K562 (cell line): ENCODE data around the gene OVOL1. TPM values are rescaled to one million over a fixed set of nuclear protein-coding genes. Genes with fewer than 3 reads are reported as not detected.
A peak's percentile ranks its signal among the peaks of the same experiment; 100 is the strongest.

Source experiments
- ARHGAP35 ChIP-seq: fragments of 450-650 bp; IDR thresholded peaks from 2 replicates; pipeline ENCODE4 v1.6.1; 2018; ENCODE audit not compliant: partially characterized antibody
- CBFA2T2 ChIP-seq: fragments of 450-650 bp; conservative IDR thresholded peaks from 2 replicates; pipeline ENCODE4 v1.6.1; 2017; ENCODE audit warnings: mild to moderate bottlenecking
- CBFA2T3 ChIP-seq: fragments of 450-650 bp; IDR thresholded peaks from 2 replicates; pipeline ENCODE4 v1.6.1; 2017
- CEBPZ ChIP-seq: fragments of 150-350 bp; IDR thresholded peaks from 2 replicates; pipeline ENCODE4 v1.6.1; 2014; ENCODE audit warnings: low read depth, mild to moderate bottlenecking, low read length, borderline replicate concordance
- KDM2B ChIP-seq: fragments of 250-450 bp; sonication (Bioruptor Pico); IDR thresholded peaks from 2 replicates; pipeline ENCODE4 v1.8.0; 2021; ENCODE audit warnings: mild to moderate bottlenecking, moderate library complexity
- MEF2A ChIP-seq: IDR thresholded peaks from 2 replicates; pipeline ENCODE4 v1.6.1; 2011; ENCODE audit warnings: low read depth, mild to moderate bottlenecking, low read length, moderate library complexity; ENCODE audit not compliant: control insufficient read depth
- PCBP1 ChIP-seq: fragments of 200-400 bp; formaldehyde crosslinking; IDR thresholded peaks from 2 replicates; pipeline ENCODE4 v1.6.1; 2018; ENCODE audit warnings: mild to moderate bottlenecking, low read depth, low read length; ENCODE audit not compliant: poor library complexity, severe bottlenecking
- RERE ChIP-seq: sonication (generic); formaldehyde crosslinking; IDR thresholded peaks from 2 replicates; pipeline ENCODE4 v1.8.0; 2023; ENCODE audit warnings: missing genetic modification reagents, mild to moderate bottlenecking, borderline replicate concordance
- RREB1 ChIP-seq: fragments of 250-450 bp; sonication (Bioruptor Pico); IDR thresholded peaks from 2 replicates; pipeline ENCODE4 v1.4.0; 2020
- TEAD2 ChIP-seq: fragments of 450-650 bp; IDR thresholded peaks from 2 replicates; pipeline ENCODE4 v1.6.1; 2016; ENCODE audit warnings: missing genetic modification characterization, control low read depth, missing compliant biosample characterization
- TFAP4 ChIP-seq: sonication (generic); formaldehyde crosslinking; IDR thresholded peaks from 2 replicates; pipeline ENCODE4 v1.8.0; 2022; ENCODE audit warnings: missing genetic modification reagents, mild to moderate bottlenecking, moderate library complexity, borderline replicate concordance
- polyA plus RNA-seq, 8 experiments: library from polyadenylated mRNA; depleted of rRNA in 4 of 8; stranded (reverse) in 5 of 8; unstranded in 3 of 8; fragments of >200 nt; fragmentation: Nextera tagmentation in 2 of 8; fragmentation: Illumina TruSeq in 1 of 8; extraction: Ambion mirVana in 2 of 8; extraction: Trizol in 1 of 8; gene quantifications; 2 replicates each; pipeline versions ENCODE4 v1.2.1 to v1.2.3, GENCODE V29; 2011 to 2014; ENCODE audit warnings: inconsistent platforms in 1 of 8, missing spikeins in 1 of 8
- total RNA-seq, 7 experiments: library from RNA; depleted of rRNA in 6 of 7; stranded (reverse); fragments of >200 nt in 6 of 7; fragmentation: Illumina TruSeq in 2 of 7; extraction: Trizol in 2 of 7; gene quantifications; 2 replicates each; pipeline versions ENCODE4 v1.2.1 to v1.2.3, GENCODE V29; 2011 to 2021; ENCODE audit warnings: low replicate concordance in 1 of 7

Gene OVOL1
- total and polyA plus RNA-seq, 9 of the 15 experiments (the other 6 are each of a cell fraction or from before 2014, with no cell fraction given), result 0.09 TPM; not detected in 8

- TF ChIP-seq KDM2B (CRISPR knock-in tag) (no peak), CBFA2T2 (peak; percentile 38; the same call in 1 of the 2 replicates), MEF2A (no peak), CEBPZ (no peak), RREB1 (CRISPR knock-in tag) (no peak), RERE (no peak), TEAD2 (no peak), CBFA2T3 (peak; percentile 68), ARHGAP35 (no peak), TFAP4 (CRISPR knock-in tag) (no peak), PCBP1 (no peak)
These were observed 20.1 kb downstream of the OVOL1 start (continued) for GRCh38 chr11:65806979-65807378.
